Stromal cell of bone marrow (primary cell): ENCODE data around the gene PRSS57.
"Not testable (repeated sequence)": the region's sequence is repeated elsewhere in the genome, so short reads cannot be mapped to it uniquely, and the experiment has no call there.

Source experiments
- DNase-seq: peaks from one replicate; pipeline ENCODE4 v3.0.0-alpha.2; 2012; ENCODE audit warnings: low read depth

PRSS57 gene

DNA sequence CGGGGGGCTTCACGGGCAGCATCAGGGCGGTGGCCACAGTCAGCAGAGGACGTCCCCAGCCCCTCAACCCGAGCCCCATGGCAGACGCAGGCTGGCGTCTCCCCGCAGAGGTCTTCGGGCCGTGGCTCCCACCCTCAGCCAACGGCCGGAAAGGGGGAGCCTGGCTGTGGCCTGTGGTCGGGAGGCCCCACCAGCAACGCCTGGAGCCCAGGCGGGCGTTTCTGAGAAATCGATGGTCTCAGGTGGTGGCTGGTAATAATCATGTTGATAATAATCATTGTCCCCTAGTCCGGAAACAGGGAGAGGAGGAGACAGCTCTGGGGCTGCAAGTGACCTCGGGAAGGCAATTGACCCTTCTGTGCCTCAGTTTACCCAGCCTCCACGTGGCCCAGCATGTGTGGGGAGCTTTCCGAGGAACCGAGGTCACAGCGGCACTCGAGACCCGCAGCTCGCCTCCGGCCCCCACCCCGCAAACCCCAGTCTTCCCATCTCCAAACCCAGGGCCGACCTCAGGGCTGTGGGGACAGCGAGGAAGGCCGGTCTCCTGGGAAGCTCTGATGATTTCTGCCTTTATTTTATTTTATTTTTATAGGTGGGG, at the start of gene PRSS57:
Gene PRSS57, minus strand, starts transcription at position 101 of the 598 bp plus-strand sequence. Its CDS starts 22 bp downstream, at position 79.
- no peak for DNase-seq

DNA sequence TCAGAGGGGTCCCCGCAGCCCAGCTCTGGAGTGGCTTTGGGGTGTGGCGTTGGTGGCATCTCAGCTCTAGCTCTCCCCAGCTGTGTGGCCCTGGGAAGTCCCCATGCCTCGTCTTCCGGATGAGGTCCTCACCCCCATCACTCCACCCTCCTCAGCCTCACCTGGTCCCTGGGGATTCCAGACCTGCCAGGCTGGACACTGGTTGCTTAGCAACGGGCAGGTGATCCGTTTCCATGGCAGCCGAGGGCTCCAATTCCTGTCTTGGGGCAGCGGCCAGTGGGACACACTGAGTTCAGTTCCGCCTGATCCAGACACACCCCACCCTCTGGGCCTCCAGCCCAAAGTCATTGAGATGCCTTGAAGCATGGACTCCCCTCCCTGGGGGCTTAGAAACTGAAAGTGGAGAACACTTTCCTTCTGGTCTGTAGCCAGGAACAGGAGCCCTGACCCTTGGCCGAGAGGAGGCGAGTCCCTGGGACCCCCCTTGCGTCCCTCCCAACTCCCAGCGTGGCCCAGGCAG, 48.0 kb upstream of the PRSS57 start:
- no peak for DNase-seq

DNA sequence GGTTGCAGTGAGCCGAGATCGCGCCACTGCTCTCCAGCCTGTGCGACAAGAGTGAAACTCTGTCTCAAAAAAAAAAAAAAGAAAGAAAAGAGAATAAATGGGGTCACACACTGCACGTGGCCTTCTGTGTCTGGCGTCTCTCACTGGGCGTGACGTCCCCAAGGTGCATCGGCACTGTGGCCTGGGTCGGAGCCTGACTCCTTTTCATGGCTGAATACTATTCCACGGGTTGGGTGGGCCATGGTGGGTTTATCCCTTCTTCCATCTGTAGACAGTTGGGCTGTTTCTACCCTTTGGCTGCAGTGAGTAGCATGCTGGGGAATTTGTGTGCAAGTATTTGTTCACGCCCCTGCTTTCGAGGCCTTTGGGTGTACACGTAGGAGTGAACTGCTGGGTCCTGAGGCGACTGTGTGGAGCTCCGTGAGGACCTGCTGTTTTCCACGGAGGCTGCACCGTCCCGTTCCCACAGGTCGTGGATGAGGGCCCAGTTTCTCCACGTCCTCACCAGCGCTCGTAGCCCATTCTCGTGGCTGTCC, 47.4 kb upstream of the PRSS57 start:
- no peak for DNase-seq

GRCh38 chr19:741506-742131, 46.4 kb upstream of the PRSS57 start:
- no peak for DNase-seq

DNA sequence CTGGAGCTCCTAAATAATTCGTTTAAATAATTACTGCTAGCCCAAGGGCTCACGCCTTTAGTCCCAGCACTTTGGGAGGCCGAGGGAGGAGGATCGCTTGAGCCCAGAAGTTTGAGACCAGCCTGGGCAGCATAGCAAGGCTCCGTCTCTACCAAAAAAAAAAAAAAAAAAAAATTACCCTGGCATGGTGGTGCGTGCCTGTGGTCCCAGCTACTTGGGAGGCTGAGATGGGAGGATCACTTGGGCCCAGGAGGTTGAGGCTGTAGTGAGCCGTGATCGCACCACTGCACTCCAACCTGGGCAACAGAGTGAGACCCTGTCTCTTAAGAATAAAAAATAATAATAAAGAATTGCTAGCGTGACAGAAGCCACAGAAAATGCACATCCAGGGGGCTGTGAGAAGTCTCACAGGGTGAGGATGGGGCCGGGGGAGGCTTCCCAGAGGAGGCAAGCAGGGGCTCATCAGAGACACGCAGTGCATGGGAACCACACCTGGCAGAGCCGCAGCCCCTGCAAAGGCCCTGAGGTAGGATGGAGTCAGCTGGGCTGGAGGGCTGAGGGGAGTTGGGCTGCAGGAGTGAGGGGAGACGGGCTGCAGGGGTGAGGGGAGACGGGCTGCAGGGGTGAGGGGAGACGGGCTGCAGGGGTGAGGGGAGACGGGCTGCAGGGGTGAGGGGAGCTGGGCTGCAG, 45.7 kb upstream of the PRSS57 start:
- DNase-seq = not testable (repeated sequence)

DNA sequence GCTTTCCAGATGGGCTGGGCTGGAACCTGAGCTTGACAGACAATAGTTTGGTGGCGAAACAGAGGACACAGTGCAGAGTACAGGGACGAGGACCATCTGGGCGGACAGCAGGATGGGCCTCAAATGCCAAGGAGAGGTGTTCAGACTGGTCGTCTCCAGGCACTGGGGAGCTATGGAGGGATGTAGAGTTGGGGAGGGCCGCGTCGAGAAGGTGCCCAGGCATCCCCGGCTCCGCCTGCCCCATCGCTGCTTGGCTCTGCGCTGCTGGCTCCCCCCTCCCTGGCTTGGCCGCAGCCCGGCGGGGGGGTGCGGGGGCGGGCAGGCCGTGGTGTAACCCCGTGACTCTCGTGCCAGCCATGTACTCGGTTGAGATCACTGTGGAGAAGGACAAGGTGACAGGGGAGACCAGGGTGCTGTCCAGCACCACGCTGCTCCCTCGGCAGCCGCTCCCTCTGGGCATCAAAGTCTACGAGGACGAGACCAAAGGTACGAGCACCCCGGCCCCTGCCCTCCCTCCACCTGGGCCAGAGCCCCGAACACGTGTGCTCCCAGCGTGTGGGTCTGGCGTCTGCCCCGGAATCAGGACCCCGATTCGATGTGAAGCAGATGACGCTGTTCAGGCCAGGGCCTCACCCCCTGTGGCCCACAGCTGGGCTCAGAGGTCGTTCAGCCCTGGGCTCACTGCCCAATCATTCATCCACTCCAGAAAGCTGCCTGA, 44.9 kb upstream of the PRSS57 start:
- DNase-seq = no peak

DNA sequence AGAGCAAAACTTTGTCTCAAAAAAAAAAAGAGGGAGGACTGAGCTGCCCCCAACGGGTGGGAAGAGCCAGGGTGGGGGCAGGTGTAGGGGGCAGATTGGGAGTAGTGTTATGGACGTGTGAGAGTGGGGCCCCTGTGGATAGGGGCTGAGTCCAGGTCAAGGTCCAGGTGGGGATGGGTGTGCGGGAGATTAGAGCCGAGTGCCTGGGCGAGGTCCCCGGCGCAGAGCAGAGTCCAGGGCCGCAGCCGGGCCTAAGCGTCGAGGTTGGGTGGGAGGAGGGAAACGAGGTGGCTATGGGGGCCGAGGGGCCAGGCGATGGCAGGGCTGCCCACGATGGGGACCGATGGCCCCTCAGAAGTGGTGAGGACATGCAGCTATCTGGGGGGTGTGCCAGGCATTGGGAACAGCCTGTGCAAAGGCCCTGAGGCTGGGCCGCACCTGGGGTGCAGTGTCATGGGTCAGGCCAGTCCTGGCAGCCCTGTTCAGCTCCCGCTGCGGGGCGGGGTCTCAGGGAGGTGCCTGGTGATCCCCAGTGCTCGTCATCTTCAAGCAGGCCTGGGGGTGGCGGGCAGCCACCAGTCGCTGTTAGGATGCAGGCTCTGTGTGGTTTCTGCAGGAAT, 43.4 kb upstream of the PRSS57 start:
- no peak for DNase-seq

DNA sequence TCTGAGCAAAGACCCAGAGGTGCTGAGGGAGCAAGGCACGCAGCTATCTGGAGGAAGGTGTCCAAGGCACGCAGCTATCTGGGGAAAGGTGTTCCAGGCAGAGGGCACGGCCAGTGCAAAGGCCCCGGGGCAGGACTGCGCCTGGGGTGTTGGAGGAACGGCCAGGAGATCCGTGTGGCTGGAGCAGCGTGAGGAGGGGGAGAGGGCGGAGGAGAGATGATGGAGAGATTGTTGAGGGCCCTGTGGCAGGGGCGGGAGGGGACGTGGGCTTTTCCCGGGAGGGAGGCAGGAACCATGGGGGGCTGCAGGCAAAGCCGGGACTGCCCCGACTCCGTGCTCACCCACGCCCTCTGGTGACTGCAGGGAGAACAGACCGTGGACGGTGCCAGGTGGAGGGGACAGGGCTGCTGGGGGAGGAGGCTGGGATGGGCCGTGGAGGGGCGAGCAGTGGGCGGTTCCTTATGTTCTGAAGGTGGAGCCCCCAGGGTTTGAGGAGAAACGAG, 42.4 kb upstream of the PRSS57 start:
- DNase-seq = no peak

DNA sequence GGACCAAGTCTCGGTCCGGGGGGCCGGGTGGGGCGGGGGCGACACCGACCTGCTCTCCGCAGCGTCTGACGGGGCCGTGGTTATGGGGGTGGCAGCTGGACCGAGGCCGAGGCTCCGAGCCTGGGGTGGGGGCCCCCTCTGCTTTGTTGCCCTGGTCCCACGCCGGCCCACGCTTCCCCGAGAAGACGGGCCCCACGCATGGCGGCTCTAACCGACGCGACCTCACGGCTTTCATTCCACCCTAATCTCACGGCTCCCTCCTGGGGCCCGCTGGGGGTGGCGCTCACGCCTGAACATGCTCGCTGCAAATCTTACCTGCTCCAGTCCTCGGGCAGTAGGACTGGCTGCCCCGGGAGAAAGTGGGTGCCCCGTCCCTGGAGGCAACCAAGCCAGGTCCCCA, 40.9 kb upstream of the PRSS57 start:
- no peak for DNase-seq

- DNase-seq = no peak
Observed at GRCh38 chr19:734716-735115, 39.5 kb upstream of the PRSS57 start.

DNA sequence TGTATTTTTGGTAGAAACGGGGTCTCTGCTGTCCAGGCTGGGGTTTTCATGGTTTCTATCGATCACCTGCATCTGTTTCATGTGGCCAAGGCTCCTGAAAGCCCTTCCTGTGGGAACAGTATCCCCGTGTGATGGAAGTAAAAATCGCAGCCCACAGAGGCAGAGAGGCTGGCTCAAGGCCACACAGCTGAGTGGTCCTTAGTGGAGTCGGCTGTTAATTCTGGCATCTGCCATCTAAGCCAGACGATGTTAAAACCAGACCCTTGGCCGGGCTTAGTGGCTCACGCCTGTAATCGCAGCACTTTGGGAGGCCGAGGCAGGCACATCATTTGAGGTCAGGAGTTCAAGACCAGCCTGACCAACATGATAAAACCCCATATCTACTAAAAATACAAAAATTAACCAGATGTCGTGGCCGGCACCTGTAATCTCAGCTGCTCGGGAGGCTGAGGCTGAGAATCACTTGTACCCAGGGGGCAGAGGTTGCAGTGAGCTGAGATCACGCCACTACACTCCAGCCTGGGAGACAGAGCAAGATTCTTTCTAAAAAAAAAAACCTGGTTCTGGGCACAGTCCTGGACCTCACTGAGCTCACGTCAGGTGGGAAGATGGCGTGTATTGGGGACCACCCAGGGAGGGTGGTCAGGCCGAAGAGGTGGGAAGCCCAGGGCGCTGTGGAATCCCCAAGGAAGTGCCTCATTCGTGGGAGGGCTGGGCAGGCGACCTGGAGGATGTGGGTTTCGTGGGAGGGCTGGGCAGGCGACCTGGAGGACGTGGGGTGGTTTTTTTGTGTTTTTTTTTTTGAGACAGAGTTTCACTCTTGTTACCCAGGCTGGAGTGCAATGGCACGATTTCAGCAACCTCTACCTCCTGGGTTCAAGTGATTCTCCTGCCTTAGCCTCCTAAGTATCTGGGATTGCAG, 37.2 kb upstream of the PRSS57 start:
- DNase-seq = no peak

GRCh38 chr19:731000-731399, 35.7 kb upstream of the PRSS57 start:
- DNase-seq = no peak

DNA sequence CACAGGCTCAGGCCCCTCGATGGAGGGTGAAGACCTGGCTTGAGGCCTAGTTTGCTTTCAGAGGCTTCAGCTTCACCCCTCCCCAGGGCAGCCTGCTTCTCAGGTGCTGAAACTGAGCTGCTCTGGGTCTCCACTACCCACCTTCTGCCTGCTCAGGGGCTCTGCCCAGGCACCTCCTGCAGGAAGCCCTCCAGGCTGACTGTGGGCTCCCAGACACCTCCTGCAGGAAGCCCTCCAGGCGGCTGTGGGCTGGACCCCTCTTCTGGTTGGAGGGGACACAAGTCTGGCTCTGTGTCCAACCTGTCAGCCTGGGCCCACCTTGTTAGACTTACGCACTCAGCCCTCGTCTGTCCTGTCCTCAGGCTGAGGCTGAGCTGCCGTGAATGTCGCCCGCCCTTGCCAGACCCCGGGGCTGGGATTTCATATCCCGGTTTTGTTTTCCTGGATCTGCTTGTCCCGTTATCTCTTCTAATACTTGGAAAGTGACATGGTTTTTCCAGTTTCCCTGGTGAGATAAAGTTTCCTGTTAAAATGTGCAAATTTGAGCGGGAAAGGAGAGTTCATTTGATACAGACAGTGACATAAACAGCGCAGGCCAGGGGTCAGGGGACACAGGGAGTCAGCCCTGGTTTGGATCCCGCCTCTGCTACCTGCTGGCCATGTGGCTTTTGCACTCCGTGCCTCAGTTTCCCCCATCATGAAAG, 34.9 kb upstream of the PRSS57 start:
- DNase-seq = no peak

DNA sequence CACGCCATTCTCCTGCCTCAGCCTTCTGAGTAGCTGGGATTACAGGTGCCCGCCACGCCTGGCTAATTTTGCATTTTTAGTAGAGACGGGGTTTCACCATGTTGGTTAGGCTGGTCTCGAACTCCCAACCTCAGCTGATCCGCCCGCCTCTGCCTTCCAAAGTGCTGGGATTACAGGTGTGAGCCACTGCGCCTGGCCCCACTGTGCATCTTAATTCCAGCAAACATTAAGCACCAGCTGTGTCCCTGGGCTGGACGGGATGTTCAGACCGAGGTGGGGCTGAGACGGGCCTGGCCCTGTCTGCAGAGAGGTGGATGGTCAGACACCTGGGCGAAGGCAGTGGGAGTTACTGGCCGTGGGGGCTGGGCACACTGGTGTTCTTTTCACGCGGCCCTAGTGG, 34.3 kb upstream of the PRSS57 start:
- DNase-seq = not testable (repeated sequence)

DNA sequence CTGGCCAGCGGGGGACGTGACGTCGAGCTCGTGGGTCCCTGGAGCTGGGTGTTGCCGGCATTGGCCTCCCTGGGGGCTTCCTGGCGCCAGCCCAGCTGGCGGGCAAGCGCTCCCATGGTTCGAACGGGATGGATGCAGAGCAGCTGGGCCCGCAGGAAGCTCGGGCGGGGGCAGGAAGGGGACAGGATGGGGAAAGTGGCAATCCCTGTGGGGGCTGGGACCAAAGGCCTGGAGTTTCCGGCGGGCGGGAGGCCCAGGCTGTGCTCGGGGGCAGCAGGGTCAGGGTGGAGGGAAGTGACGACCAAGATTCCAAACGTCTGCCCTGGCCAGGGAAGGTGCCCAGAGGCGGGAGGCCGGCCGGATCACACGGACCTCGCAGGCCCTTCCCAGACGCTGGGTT, 32.8 kb upstream of the PRSS57 start:
- no peak for DNase-seq

DNA sequence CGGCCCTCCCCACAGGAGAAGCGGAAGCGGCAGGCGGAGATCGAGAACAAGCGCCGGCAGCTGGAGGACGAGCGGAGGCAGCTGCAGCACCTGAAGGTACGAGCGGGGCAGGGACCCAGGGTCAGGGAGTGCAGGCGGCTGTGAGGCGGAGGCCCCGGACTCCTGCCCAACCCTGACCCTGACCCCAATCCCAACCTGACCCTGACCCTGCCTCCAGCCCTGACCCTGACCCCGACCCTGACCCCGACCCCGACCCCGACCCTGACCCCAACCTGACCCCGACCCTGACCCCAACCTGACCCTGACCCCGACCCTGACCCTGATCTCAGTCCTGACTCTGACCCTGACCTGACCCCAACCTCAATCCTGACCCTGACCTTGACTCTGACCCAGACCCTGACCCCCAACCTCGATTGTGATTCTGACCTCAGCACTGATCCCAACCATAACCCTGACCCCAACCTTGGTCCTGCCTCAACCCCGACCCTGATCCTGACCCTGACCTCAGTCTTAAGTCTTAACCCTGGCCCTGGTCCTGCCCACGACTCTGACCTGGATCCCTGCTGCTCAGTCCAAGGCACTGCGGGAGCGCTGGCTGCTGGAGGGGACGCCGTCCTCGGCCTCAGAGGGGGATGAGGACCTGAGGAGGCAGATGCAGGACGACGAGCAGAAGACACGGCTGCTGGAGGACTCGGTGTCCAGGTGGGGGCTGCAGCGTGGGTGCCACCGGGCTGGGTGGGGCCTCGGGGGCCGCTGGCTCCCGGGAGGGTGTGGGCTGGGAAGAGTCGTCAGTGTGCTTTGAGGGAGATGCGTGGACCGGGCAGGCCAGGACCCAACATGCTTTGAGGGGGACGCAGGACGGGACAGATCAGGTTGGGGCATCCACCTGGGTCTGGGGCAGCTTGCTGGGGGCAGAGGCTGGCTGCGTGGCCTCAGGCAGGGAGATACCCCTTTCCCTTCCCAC, 32.0 kb upstream of the PRSS57 start:
- DNase-seq = no peak

- no peak for DNase-seq
Observed at GRCh38 chr19:725461-726089, 30.3 kb upstream of the PRSS57 start.

DNA sequence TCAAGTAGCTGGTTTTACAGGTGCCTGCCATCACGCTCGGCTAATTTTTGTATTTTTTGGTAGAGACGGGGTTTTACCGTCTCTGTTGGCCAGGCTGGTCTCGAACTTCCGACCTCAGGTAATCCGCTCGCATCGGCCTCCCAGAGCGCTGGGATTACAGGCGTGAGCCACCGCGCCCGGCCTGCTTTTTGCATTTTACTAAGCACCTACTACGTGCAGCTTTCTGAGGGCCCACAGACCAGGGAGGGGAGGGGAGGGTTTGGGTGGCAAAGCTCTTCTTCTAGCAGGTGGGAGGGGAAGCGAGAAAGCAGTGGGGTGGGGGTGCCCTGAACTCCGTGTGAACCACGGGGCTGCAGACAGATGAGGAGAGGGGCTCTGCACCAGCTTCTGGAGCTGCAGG, 28.5 kb upstream of the PRSS57 start:
- DNase-seq = no peak
